Epithelial cell of umbilical artery (primary cell): Measurements from ENCODE around the gene STIM2. TPM values are rescaled to one million over a fixed set of nuclear protein-coding genes. Genes with fewer than 3 reads are reported as not detected.

Experiments
- total RNA-seq: library from RNA; depleted of rRNA; stranded (reverse); fragments of >200 nt; gene quantifications from 2 replicates; pipeline ENCODE4 v1.2.3, GENCODE V29; 2014

STIM2 gene
- total RNA-seq, result 5.5 and 8.8 TPM in 2 replicates

DNA sequence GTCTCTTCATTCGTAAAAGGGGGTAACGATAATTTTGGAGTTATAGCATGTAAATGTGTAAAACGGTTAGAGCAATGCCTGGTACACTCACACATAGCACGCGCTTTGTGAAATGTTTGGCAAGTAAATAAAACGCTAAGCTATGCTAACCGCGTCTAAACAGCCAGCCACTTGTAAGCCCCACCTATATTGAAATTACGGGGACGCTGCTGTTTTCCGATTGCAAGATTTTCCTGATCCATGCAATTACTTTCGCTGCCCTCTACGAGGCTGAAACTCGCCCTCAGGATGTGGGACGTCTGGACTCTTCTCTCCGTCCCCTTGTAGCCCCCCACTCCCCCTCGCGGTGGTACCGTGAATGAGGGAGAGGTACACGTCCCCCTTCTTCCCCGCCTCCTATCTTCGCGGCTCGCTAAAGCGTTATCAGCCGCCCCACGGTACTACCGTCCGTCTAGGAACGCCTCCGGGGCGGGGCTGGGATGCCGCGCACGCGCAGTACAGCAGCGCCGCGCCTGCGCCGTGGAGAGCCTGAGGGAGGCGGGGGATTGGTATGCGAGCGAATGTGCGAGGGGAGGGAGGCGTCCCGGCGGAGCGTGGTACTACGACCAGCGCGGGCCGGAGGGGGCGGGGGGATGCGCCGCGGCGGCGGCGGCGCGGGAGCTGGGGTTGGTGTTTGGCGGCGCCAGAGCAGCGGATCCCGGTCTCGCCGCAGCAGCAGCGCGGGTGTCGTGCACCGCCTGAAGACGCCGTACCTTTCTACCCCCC is at the start of gene STIM2:
Gene STIM2, plus strand, starts transcription at position 685 of the 765 bp plus-strand sequence.

